ENCODE results near the gene CLEC2L.

- no peak for TF ChIP-seq EZH2phosphoT487 (IDR thresholded peaks at IDR 0.05; ENCODE audit: insufficient read depth, low read depth)
- no peak for TF ChIP-seq EZH2 (IDR thresholded peaks at IDR 0.05; ENCODE audit: insufficient read depth, poor library complexity, severe bottlenecking)
Observed at GRCh38 chr7:139479620-139480019, 43.9 kb upstream of the CLEC2L start.
